ENCODE measurements around the gene ARAP1.

GRCh38 chr11:72739240-72740059, 12.8 kb downstream of the ARAP1 start:
- TF ChIP-seq POLR2AphosphoS5 (IDR thresholded peaks at IDR 0.05) (no peak), EP300 (IDR thresholded peaks at IDR 0.05) (no peak)

Data from sigmoid colon (tissue), 4 donors.